Body of pancreas (tissue), 4 donors: ENCODE results near the gene REXO1.

ENCODE experiments used
- CTCF ChIP-seq, 7 experiments: fragments of 450-650 bp in 4 of 7; fragments of 200-600 bp in 3 of 7; sonication (generic) in 3 of 7; IDR thresholded peaks; one replicate each; pipeline ENCODE4 v1.5.1; 2016 to 2019; ENCODE audit warnings: antibody characterized with exemption in 7 of 7
- POLR2A ChIP-seq, 3 donors: fragments of 450-650 bp; IDR thresholded peaks; one replicate each; pipeline ENCODE4 v1.6.1; 2016; ENCODE audit warnings: antibody characterized with exemption in 3 of 3, mild to moderate bottlenecking in 2 of 3

- TF ChIP-seq CTCF (IDR thresholded peaks at IDR 0.05) = no peak
- TF ChIP-seq POLR2A (IDR thresholded peaks at IDR 0.05) = no peak
Observed at GRCh38 chr19:1836458-1837221, 11.6 kb downstream of the REXO1 start.
